Tibial artery (tissue), 4 donors: ENCODE data around the gene ATP8B4.

Experiments used
- DNase-seq, 2 donors: peaks; one replicate each; pipeline ENCODE4 v3.0.0-alpha.2; 2019
- H3K27ac ChIP-seq, 2 donors: fragments of 200-600 bp; sonication (generic) in 1 of 2; 1 replicate in 1 of 2; 2 replicates in 1 of 2; pipeline ENCODE4 v1.5.1; 2018 to 2019; ENCODE audit warnings: mild to moderate bottlenecking in 1 of 2
- H3K27me3 ChIP-seq, 2 donors: fragments of 200-600 bp; sonication (generic) in 1 of 2; one replicate each; pipeline versions ENCODE4 v1.5.1 to v1.6.0; 2016 to 2019
- H3K36me3 ChIP-seq, 3 donors: fragments of 200-600 bp; sonication (generic) in 2 of 3; one replicate each; pipeline ENCODE4 v1.5.1; 2016 to 2019; ENCODE audit warnings: mild to moderate bottlenecking in 2 of 3
- H3K4me1 ChIP-seq, 4 donors: fragments of 200-600 bp; sonication (generic) in 2 of 4; 1 replicate in 3 of 4; 2 replicates in 1 of 4; pipeline ENCODE4 v1.5.1; 2016 to 2019
- H3K4me3 ChIP-seq, 2 donors: fragments of 200-600 bp; sonication (generic) in 1 of 2; 1 replicate in 1 of 2; 2 replicates in 1 of 2; pipeline ENCODE4 v1.5.1; 2018 to 2019; ENCODE audit warnings: mild to moderate bottlenecking in 2 of 2
- H3K9me3 ChIP-seq, 3 donors: fragments of 200-600 bp; sonication (generic) in 1 of 3; one replicate each; pipeline ENCODE4 v1.5.1; 2016 to 2019
- intact Hi-C: fragments of 100-400 bp; cut with DNase I; formaldehyde crosslinking; loops from one replicate; pipeline ENCODE4 v1.15.0; 2023; ENCODE audit warnings: low total_unique reads
- TF ChIP-seq, protein P1 (sequence below), 2 experiments: fragments of 200-600 bp in 1 of 2; fragments of 450-650 bp in 1 of 2; IDR thresholded peaks; one replicate each; pipeline ENCODE4 v1.5.1; 2017 to 2019; ENCODE audit warnings: antibody characterized with exemption in 2 of 2, mild to moderate bottlenecking in 1 of 2, moderate library complexity in 1 of 2

ATP8B4 gene, protein sequence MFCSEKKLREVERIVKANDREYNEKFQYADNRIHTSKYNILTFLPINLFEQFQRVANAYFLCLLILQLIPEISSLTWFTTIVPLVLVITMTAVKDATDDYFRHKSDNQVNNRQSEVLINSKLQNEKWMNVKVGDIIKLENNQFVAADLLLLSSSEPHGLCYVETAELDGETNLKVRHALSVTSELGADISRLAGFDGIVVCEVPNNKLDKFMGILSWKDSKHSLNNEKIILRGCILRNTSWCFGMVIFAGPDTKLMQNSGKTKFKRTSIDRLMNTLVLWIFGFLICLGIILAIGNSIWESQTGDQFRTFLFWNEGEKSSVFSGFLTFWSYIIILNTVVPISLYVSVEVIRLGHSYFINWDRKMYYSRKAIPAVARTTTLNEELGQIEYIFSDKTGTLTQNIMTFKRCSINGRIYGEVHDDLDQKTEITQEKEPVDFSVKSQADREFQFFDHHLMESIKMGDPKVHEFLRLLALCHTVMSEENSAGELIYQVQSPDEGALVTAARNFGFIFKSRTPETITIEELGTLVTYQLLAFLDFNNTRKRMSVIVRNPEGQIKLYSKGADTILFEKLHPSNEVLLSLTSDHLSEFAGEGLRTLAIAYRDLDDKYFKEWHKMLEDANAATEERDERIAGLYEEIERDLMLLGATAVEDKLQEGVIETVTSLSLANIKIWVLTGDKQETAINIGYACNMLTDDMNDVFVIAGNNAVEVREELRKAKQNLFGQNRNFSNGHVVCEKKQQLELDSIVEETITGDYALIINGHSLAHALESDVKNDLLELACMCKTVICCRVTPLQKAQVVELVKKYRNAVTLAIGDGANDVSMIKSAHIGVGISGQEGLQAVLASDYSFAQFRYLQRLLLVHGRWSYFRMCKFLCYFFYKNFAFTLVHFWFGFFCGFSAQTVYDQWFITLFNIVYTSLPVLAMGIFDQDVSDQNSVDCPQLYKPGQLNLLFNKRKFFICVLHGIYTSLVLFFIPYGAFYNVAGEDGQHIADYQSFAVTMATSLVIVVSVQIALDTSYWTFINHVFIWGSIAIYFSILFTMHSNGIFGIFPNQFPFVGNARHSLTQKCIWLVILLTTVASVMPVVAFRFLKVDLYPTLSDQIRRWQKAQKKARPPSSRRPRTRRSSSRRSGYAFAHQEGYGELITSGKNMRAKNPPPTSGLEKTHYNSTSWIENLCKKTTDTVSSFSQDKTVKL

GRCh38 chr15:50119063-50120040 is at the start of gene ATP8B4:
ATP8B4 (minus strand) TSS chr15:50119233; CDS start chr15:50106966, 12,267 bp downstream.
- H3K9me3 ChIP-seq = no peaks in the 10 kb centered on the region
- H3K4me1 ChIP-seq = no peaks in the 10 kb centered on the region
- no peak within 1 kb of the TSS for H3K4me3 ChIP-seq
- H3K36me3 ChIP-seq = no peaks in the 10 kb centered on the region
- no peak for DNase-seq
- H3K27me3 ChIP-seq = no peaks in the 10 kb centered on the region
- intact Hi-C loops = no loop called here
- TF ChIP-seq, protein P1, sequence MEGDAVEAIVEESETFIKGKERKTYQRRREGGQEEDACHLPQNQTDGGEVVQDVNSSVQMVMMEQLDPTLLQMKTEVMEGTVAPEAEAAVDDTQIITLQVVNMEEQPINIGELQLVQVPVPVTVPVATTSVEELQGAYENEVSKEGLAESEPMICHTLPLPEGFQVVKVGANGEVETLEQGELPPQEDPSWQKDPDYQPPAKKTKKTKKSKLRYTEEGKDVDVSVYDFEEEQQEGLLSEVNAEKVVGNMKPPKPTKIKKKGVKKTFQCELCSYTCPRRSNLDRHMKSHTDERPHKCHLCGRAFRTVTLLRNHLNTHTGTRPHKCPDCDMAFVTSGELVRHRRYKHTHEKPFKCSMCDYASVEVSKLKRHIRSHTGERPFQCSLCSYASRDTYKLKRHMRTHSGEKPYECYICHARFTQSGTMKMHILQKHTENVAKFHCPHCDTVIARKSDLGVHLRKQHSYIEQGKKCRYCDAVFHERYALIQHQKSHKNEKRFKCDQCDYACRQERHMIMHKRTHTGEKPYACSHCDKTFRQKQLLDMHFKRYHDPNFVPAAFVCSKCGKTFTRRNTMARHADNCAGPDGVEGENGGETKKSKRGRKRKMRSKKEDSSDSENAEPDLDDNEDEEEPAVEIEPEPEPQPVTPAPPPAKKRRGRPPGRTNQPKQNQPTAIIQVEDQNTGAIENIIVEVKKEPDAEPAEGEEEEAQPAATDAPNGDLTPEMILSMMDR (IDR thresholded peaks at IDR 0.05) = no peak
- H3K27ac ChIP-seq = no peak within 1 kb of the TSS

GRCh38 chr15:50168379-50168778 is 49.3 kb upstream of the ATP8B4 start:
- DNase-seq = no peak
- intact Hi-C loops = no loop called here
- Histone ChIP-seq H3K4me3 (no peak overlapping the region), H3K9me3 (no peaks in the 10 kb centered on the region), H3K27me3 (no peaks in the 10 kb centered on the region), H3K27ac (no peak overlapping the region), H3K36me3 (no peaks in the 10 kb centered on the region), H3K4me1 (no peaks in the 10 kb centered on the region)
- TF ChIP-seq, protein P1 (IDR thresholded peaks at IDR 0.05) = no peak

DNA sequence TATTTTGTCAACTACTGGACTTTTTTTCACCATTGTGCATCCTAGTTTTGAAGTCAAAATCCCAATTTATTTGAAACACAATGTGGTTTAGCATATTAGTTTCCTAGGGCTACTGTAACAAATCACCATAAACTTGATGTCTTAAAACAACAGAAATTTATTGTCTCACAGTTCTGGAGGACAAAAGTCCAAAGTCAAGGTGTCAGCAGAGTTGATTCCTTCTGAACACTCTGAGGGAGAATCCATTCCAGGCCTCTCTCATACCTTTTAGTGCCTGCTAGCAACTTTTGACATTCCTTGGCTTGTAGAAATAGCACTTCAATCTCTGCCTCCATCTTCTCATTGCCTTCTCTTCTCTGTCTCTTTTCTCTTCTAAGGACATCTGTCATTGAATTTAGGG is 48.1 kb upstream of the ATP8B4 start:
- Histone ChIP-seq H3K27ac (no peak overlapping the region), H3K27me3 (no peaks in the 10 kb centered on the region), H3K4me3 (no peak overlapping the region), H3K9me3 (no peaks in the 10 kb centered on the region), H3K36me3 (no peaks in the 10 kb centered on the region), H3K4me1 (no peaks in the 10 kb centered on the region)
- TF ChIP-seq, protein P1 (IDR thresholded peaks at IDR 0.05) = no peak
- intact Hi-C loops = no loop called here
- DNase-seq = no peak

- no peaks in the 10 kb centered on the region for H3K4me1 ChIP-seq
- no peaks in the 10 kb centered on the region for H3K9me3 ChIP-seq
- no peak overlapping the region for H3K27ac ChIP-seq
- no peak overlapping the region for H3K4me3 ChIP-seq
- H3K36me3 ChIP-seq = no peaks in the 10 kb centered on the region
- DNase-seq = no peak
- intact Hi-C loops = no loop called here
- no peaks in the 10 kb centered on the region for H3K27me3 ChIP-seq
- TF ChIP-seq, protein P1 (IDR thresholded peaks at IDR 0.05) = no peak
These were observed 47.2 kb upstream of the ATP8B4 start for GRCh38 chr15:50166216-50166615.
